H1 (cell line): ENCODE data around the gene SLC1A2. TPM values are rescaled to one million over a fixed set of nuclear protein-coding genes. Genes with fewer than 3 reads are reported as not detected.

ENCODE experiments used
- CTCF ChIA-PET: fragments of 300-600 bp; sonication (Branson Sonifier 250); formaldehyde crosslinking; loops from one replicate; lab custom pipeline; 2021; ENCODE audit not compliant: partially characterized antibody; lab: Charles Lee
- POLR2A ChIA-PET: fragments of 300-600 bp; sonication (Branson Sonifier 250); formaldehyde crosslinking; loops from one replicate; lab custom pipeline; 2021; ENCODE audit warnings: inconsistent platforms; ENCODE audit not compliant: partially characterized antibody; lab: Charles Lee
- DNase-seq, 2 experiments: peaks; one replicate each; pipeline versions ENCODE4 v3.0.0 to v3.0.0-alpha.2; 2010 to 2022; ENCODE audit warnings: low spot score in 2 of 2, low read depth in 1 of 2, mixed read lengths in 1 of 2
- FAIRE-seq: peaks from 2 replicates; lab custom pipeline; 2011; peaks lifted over from hg19 to GRCh38; lab: Jason Lieb, UNC
- H2AFZ ChIP-seq: 2 replicates; pipeline ENCODE4 v1.8.1; 2012; ENCODE audit warnings: low read length, inconsistent platforms
- H2AK5ac ChIP-seq: 2 replicates; pipeline ENCODE4 v1.6.1; 2013; ENCODE audit warnings: low read depth, low read length
- H2BK120ac ChIP-seq: replicated peaks from 2 replicates; pipeline ENCODE3; 2013; ENCODE audit warnings: low read depth, low read length, inconsistent platforms
- H2BK12ac ChIP-seq: 2 replicates; pipeline ENCODE4 v1.6.1; 2013; ENCODE audit warnings: low read depth, low read length
- H2BK15ac ChIP-seq: 2 replicates; pipeline ENCODE4 v1.6.1; 2013; ENCODE audit warnings: low read length
- H2BK20ac ChIP-seq: 2 replicates; pipeline ENCODE4 v1.6.1; 2013; ENCODE audit warnings: low read length
- H2BK5ac ChIP-seq: 2 replicates; pipeline ENCODE4 v1.6.1; 2013; ENCODE audit warnings: low read depth, low read length
- H3K14ac ChIP-seq: 2 replicates; pipeline ENCODE4 v1.6.1; 2013; ENCODE audit warnings: inconsistent platforms; ENCODE audit not compliant: insufficient read length
- H3K18ac ChIP-seq: 2 replicates; pipeline ENCODE4 v1.6.1; 2013; ENCODE audit warnings: low read length; ENCODE audit errors: extremely low read depth
- H3K23ac ChIP-seq: 2 replicates; pipeline ENCODE4 v1.6.1; 2013; ENCODE audit warnings: inconsistent platforms; ENCODE audit not compliant: insufficient read length
- H3K23me2 ChIP-seq: 2 replicates; pipeline ENCODE4 v1.6.1; 2013; ENCODE audit warnings: low read depth, low read length
- H3K27ac ChIP-seq: 2 replicates; pipeline ENCODE4 v1.6.1; 2011; ENCODE audit warnings: low read depth, low read length, inconsistent platforms
- H3K27me3 ChIP-seq, 4 experiments: replicated peaks in 1 of 4; 1 replicate in 1 of 4; 2 replicates in 3 of 4; pipeline versions ENCODE4 v1.6.1 to v1.8.1; 2011 to 2013; ENCODE audit warnings: low read length in 3 of 4, mild to moderate bottlenecking in 3 of 4, inconsistent platforms in 2 of 4, mixed read lengths in 2 of 4, moderate library complexity in 1 of 4; ENCODE audit not compliant: control insufficient read depth in 3 of 4, insufficient read depth in 3 of 4; ENCODE audit errors: extremely low read depth in 1 of 4
- H3K36me3 ChIP-seq, 4 experiments: 2 replicates each; pipeline versions ENCODE4 v1.6.1 to v1.8.1; 2011 to 2013; ENCODE audit warnings: mild to moderate bottlenecking in 4 of 4, low read length in 3 of 4, moderate library complexity in 2 of 4, control low read depth in 1 of 4, inconsistent platforms in 1 of 4; ENCODE audit not compliant: insufficient read depth in 4 of 4, control insufficient read depth in 2 of 4
- H3K4ac ChIP-seq: replicated peaks from 2 replicates; pipeline ENCODE3; 2013; ENCODE audit warnings: low read length, low read depth, mixed read lengths, inconsistent platforms; ENCODE audit not compliant: insufficient read length
- H3K4me1 ChIP-seq, 4 experiments: replicated peaks in 1 of 4; 1 replicate in 1 of 4; 2 replicates in 3 of 4; pipeline versions ENCODE4 v1.6.1 to v1.8.1; 2011 to 2013; ENCODE audit warnings: low read length in 3 of 4, inconsistent platforms in 2 of 4, mixed read lengths in 1 of 4; ENCODE audit not compliant: insufficient read depth in 4 of 4, control insufficient read depth in 3 of 4
- H3K4me2 ChIP-seq, 2 experiments: 2 replicates each; pipeline versions ENCODE4 v1.6.1 to v1.8.1; 2011 to 2013; ENCODE audit warnings: low read depth in 2 of 2, low read length in 2 of 2, control low read depth in 1 of 2, inconsistent platforms in 1 of 2, mild to moderate bottlenecking in 1 of 2; ENCODE audit not compliant: insufficient read depth in 1 of 2
- H3K4me3 ChIP-seq, 4 experiments: fragments of 200-600, 300-600 bp in 1 of 4; sonication (generic), shearing (Covaris generic), sonication (Bioruptor Twin) in 1 of 4; 2 replicates each; pipeline versions ENCODE4 v1.5.1 to v1.8.1; 2011 to 2016; ENCODE audit warnings: low read length in 4 of 4, low read depth in 3 of 4, control low read depth in 2 of 4, inconsistent platforms in 2 of 4, mild to moderate bottlenecking in 2 of 4, mixed read lengths in 1 of 4, moderate library complexity in 1 of 4; ENCODE audit not compliant: insufficient read depth in 2 of 4; ENCODE audit errors: extremely low read depth in 1 of 4
- H3K56ac ChIP-seq: replicated peaks from 2 replicates; pipeline ENCODE3; 2013; ENCODE audit warnings: low read depth, mild to moderate bottlenecking, mixed read lengths, low read length, inconsistent platforms; ENCODE audit not compliant: insufficient read length
- H3K79me1 ChIP-seq: 2 replicates; pipeline ENCODE4 v1.6.1; 2013; ENCODE audit warnings: low read depth, low read length, control low read depth
- H3K79me2 ChIP-seq, 2 experiments: 2 replicates each; pipeline versions ENCODE4 v1.6.1 to v1.8.1; 2012 to 2013; ENCODE audit warnings: low read length in 2 of 2, mild to moderate bottlenecking in 2 of 2, inconsistent platforms in 1 of 2; ENCODE audit not compliant: insufficient read depth in 2 of 2, control insufficient read depth in 1 of 2
- H3K9ac ChIP-seq, 4 experiments: replicated peaks in 1 of 4; 1 replicate in 1 of 4; 2 replicates in 3 of 4; pipeline versions ENCODE4 v1.6.1 to v1.8.1; 2011 to 2013; ENCODE audit warnings: low read depth in 3 of 4, low read length in 3 of 4, control low read depth in 2 of 4, mild to moderate bottlenecking in 2 of 4, moderate library complexity in 2 of 4, inconsistent platforms in 1 of 4; ENCODE audit errors: extremely low read depth in 1 of 4
- H3K9me3 ChIP-seq, 2 experiments: 2 replicates each; pipeline versions ENCODE4 v1.6.1 to v1.8.1; 2012 to 2013; ENCODE audit warnings: mild to moderate bottlenecking in 2 of 2, moderate library complexity in 2 of 2, control low read depth in 1 of 2, inconsistent platforms in 1 of 2, low read depth in 1 of 2, low read length in 1 of 2, mixed read lengths in 1 of 2; ENCODE audit not compliant: insufficient read depth in 2 of 2
- H4K20me1 ChIP-seq, 2 experiments: replicated peaks in 1 of 2; 2 replicates each; pipeline versions ENCODE3 to v1.8.1; 2011 to 2013; ENCODE audit warnings: inconsistent platforms in 2 of 2, low read length in 2 of 2, mild to moderate bottlenecking in 1 of 2; ENCODE audit not compliant: insufficient read depth in 2 of 2, control insufficient read depth in 1 of 2
- H4K5ac ChIP-seq: 2 replicates; pipeline ENCODE4 v1.6.1; 2013; ENCODE audit warnings: low read length, low read depth, mixed read lengths, inconsistent platforms; ENCODE audit not compliant: insufficient read length
- H4K8ac ChIP-seq: 2 replicates; pipeline ENCODE4 v1.8.0; 2013; ENCODE audit warnings: mild to moderate bottlenecking, moderate library complexity, low read length, inconsistent platforms; ENCODE audit not compliant: insufficient read depth; ENCODE audit errors: extremely low read depth
- H4K91ac ChIP-seq: replicated peaks from 2 replicates; pipeline ENCODE3; 2013; ENCODE audit warnings: low read length, mixed read lengths, inconsistent platforms; ENCODE audit not compliant: insufficient read length
- CHD1 ChIP-seq: IDR thresholded peaks from 2 replicates; pipeline ENCODE4 v1.6.1; 2012; ENCODE audit warnings: low read depth, low read length, improper control_type of control experiment
- EP300 ChIP-seq, 2 experiments: IDR thresholded peaks; 1 replicate in 1 of 2; 2 replicates in 1 of 2; pipeline ENCODE4 v1.6.1; 2011 to 2012; ENCODE audit warnings: low read depth in 2 of 2, low read length in 2 of 2, mild to moderate bottlenecking in 2 of 2, borderline replicate concordance in 1 of 2, inconsistent platforms in 1 of 2, moderate library complexity in 1 of 2
- GTF2F1 ChIP-seq: IDR thresholded peaks from 2 replicates; pipeline ENCODE4 v1.6.1; 2012; ENCODE audit warnings: low read depth, low read length, improper control_type of control experiment, borderline replicate concordance
- NRF1 ChIP-seq: IDR thresholded peaks from 2 replicates; pipeline ENCODE4 v1.6.1; 2011; ENCODE audit warnings: mild to moderate bottlenecking, low read depth, low read length, improper control_type of control experiment
- RAD21 ChIP-seq, 2 experiments: IDR thresholded peaks in 1 of 2; conservative IDR thresholded peaks in 1 of 2; 2 replicates each; pipeline ENCODE4 v1.6.1; 2011; ENCODE audit warnings: low read depth in 2 of 2, low read length in 2 of 2, improper control_type of control experiment in 1 of 2, inconsistent platforms in 1 of 2, mild to moderate bottlenecking in 1 of 2, moderate library complexity in 1 of 2
- RBBP5 ChIP-seq: IDR thresholded peaks from 2 replicates; pipeline ENCODE4 v1.7.1; 2012; ENCODE audit warnings: low read depth, mild to moderate bottlenecking, inconsistent platforms, low read length, moderate library complexity, borderline replicate concordance
- RNF2 ChIP-seq: fragments of 200-900, 300-1000 bp; sonication (generic); IDR thresholded peaks from 2 replicates; pipeline ENCODE4 v1.7.1; 2016; ENCODE audit warnings: borderline replicate concordance, low read depth, mild to moderate bottlenecking, antibody characterized with exemption, low read length; ENCODE audit not compliant: poor library complexity, severe bottlenecking; ENCODE audit errors: missing control alignments
- SIRT6 ChIP-seq: IDR thresholded peaks from one replicate; pipeline ENCODE4 v1.7.1; 2012; ENCODE audit warnings: low read length, inconsistent platforms
- SUZ12 ChIP-seq: fragments of 200-600 bp; sonication (generic); IDR thresholded peaks from 2 replicates; pipeline ENCODE4 v1.6.1; 2012; ENCODE audit warnings: mild to moderate bottlenecking, inconsistent platforms, low read length, moderate library complexity, mixed read lengths
- WGBS, 2 experiments: shearing (Covaris generic) in 1 of 2; methylation state at CpG; one replicate each; pipeline versions ENCODE4 v1.1.6 to v1.1.7; 2013 to 2015; ENCODE audit warnings: low lambda C conversion rate in 2 of 2, mixed read lengths in 2 of 2, inconsistent platforms in 1 of 2, low coverage in 1 of 2, missing lambda C conversion rate in 1 of 2; ENCODE audit not compliant: insufficient replicate concordance in 2 of 2, insufficient coverage in 1 of 2, insufficient read length in 1 of 2; ENCODE audit errors: extremely low coverage in 1 of 2, missing lambda C conversion rate in 1 of 2; 5-methylcytosine and 5-hydroxymethylcytosine counted together
- polyA plus RNA-seq, 7 experiments: library from polyadenylated mRNA; depleted of rRNA in 3 of 7; stranded (reverse) in 5 of 7; unstranded in 2 of 7; fragments of >200 nt in 5 of 7; fragments of 200-250 nt in 2 of 7; gene quantifications; 1 replicate in 5 of 7; 2 replicates in 1 of 7; 4 replicates in 1 of 7; pipeline versions ENCODE4 v1.2.1 to v1.2.3, GENCODE V29; 2011 to 2013; ENCODE audit warnings: missing spikeins in 2 of 7, mixed read lengths in 2 of 7
- total RNA-seq: library from RNA; stranded (reverse); fragmentation: NEBNext Ultra II Directional; extraction: Animal tissue kit (Norgen Biotek cat#: 25700); gene quantifications from 2 replicates; pipeline ENCODE4 v1.2.1, GENCODE V29; 2021

SLC1A2 gene
- total and polyA plus RNA-seq, 2 of the 8 experiments (the other 6 are each of a cell fraction or from before 2014, with no cell fraction given), result 0.57 to 1.2 TPM

DNA sequence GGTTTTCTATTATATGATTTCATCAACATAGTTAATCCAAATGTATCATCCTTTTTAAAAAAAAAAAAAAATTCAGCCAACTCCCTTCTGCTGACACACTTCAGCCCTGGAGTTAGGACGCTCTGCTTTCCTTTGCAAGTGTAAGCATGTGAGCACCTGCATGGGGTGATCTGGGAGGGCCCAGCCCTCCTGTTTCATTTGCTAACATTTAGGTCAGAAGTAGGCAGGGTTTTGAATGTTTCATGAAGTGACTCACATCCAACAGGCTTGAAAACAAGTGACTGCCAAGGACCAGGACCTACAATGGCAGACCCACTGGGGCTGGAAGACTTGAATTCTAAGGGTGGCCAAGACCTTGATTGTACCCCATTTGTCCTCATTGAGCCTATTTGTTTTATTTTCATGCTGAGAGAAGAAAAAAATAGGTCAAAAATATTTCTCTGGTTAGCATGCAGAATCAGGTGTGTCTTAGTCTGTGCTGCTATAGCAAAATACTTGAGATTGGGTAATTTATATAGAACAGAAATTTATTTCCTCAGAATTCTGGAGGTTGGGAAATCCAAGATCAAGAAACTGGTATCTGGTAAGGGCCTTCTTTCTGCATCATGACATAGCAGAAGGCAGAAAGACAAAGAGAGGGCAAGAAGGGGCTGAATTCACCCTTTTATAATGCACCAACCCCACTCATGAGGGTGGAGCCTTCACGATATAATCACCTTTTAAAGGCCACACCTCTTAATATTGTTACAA is 142.8 kb downstream of the SLC1A2 start:
- Histone ChIP-seq H2BK20ac (no peak overlapping the region), H2AK5ac (no peak overlapping the region), H3K27me3 (no peaks in the 10 kb centered on the region), H3K36me3 (no peaks in the 10 kb centered on the region), H3K4me2 (no peak overlapping the region), H3K9ac (no peak overlapping the region), H4K8ac (no peak overlapping the region), H2AFZ (no peak overlapping the region), H3K79me2 (no peaks in the 10 kb centered on the region), H3K27ac (no peak overlapping the region), H3K9me3 (no peaks in the 10 kb centered on the region), H3K23me2 (peaks cover 2% of the 10 kb centered on the region; the same call in 1 of the 2 replicates), H4K91ac (no peak overlapping the region), H3K56ac (no peak overlapping the region), H3K18ac (no peak overlapping the region), H2BK120ac (no peak overlapping the region), H3K4ac (no peak overlapping the region), H3K79me1 (no peaks in the 10 kb centered on the region), H2BK15ac (no peak overlapping the region), H3K23ac (no peak overlapping the region), H4K20me1 (no peaks in the 10 kb centered on the region), H2BK12ac (no peak overlapping the region), H4K5ac (no peak overlapping the region), H3K14ac (no peak overlapping the region), H2BK5ac (no peak overlapping the region), H3K4me3 (no peak overlapping the region), H3K4me1 (no peaks in the 10 kb centered on the region)
- ChIA-PET CTCF (interaction anchor here (0.7 kb wide), 1 partner anchor 136 kb away, joined by 3 read pairs; no protein-coding TSS in a partner anchor), POLR2A (no interaction called here)
- 85% methylated on average over 2 of the region's 2 CpGs; no CpG with 5 or more reads in 1 of the 2 experiments for WGBS, 2 experiments
- TF ChIP-seq SUZ12 (no peak), RNF2 (no peak), GTF2F1 (no peak), NRF1 (no peak), CHD1 (no peak), RAD21 (IDR thresholded peaks at IDR 0.05 in 1 of 2, conservative IDR thresholded peaks at IDR 0.05 in 1 of 2; ENCODE audit: low read depth in 2 of 2, low read length in 2 of 2) (no peak), SIRT6 (no peak), EP300 (IDR thresholded peaks at IDR 0.05; ENCODE audit: borderline replicate concordance in 1 of 2, low read depth in 2 of 2, low read length in 2 of 2) (no peak), RBBP5 (no peak)
- FAIRE-seq, result no peak
- DNase-seq, result no peak
